Measurements from ENCODE around the gene ATOX1.
"Not testable (repeated sequence)": the region's sequence is repeated elsewhere in the genome, so short reads cannot be mapped to it uniquely, and the experiment has no call there.

ATOX1 gene

GRCh38 chr5:151729597-151729996 is 28.8 kb downstream of the ATOX1 start:
- not testable (repeated sequence) for DNase-seq

- no peak for DNase-seq
Measured at GRCh38 chr5:151724360-151724759, 34.1 kb downstream of the ATOX1 start.

- DNase-seq: no peak
Measured at GRCh38 chr5:151722546-151722945, 35.9 kb downstream of the ATOX1 start.

- DNase-seq: no peak
Measured at GRCh38 chr5:151721812-151722391, 36.5 kb downstream of the ATOX1 start.

GRCh38 chr5:151721087-151721646 is 37.3 kb downstream of the ATOX1 start:
- no peak for DNase-seq

- no peak for DNase-seq
Measured at GRCh38 chr5:151720215-151720614, 38.2 kb downstream of the ATOX1 start.

GRCh38 chr5:151719228-151720000 is 39.0 kb downstream of the ATOX1 start:
- DNase-seq: no peak

- no peak for DNase-seq
Measured at GRCh38 chr5:151718646-151719045, 39.8 kb downstream of the ATOX1 start.

- DNase-seq: no peak
Measured at GRCh38 chr5:151718153-151718552, 40.3 kb downstream of the ATOX1 start.

GRCh38 chr5:151717416-151717815 is 41.0 kb downstream of the ATOX1 start:
- DNase-seq: no peak

- no peak for DNase-seq
Measured at GRCh38 chr5:151709109-151709735, 49.2 kb downstream of the ATOX1 start.

GRCh38 chr5:151708126-151708525 is 50.3 kb downstream of the ATOX1 start:
- DNase-seq: no peak

GRCh38 chr5:151707567-151707966 is 50.9 kb downstream of the ATOX1 start:
- no peak for DNase-seq

GRCh38 chr5:151706906-151707305 is 51.5 kb downstream of the ATOX1 start:
- DNase-seq: no peak

GRCh38 chr5:151703780-151704179 is 54.7 kb downstream of the ATOX1 start:
- DNase-seq: no peak

GRCh38 chr5:151703227-151703626 is 55.2 kb downstream of the ATOX1 start:
- no peak for DNase-seq

- no peak for DNase-seq
Measured at GRCh38 chr5:151700820-151701219, 57.6 kb downstream of the ATOX1 start.

GRCh38 chr5:151700296-151700695 is 58.1 kb downstream of the ATOX1 start:
- no peak for DNase-seq

GRCh38 chr5:151699071-151699901 is 59.1 kb downstream of the ATOX1 start:
- no peak for DNase-seq

GRCh38 chr5:151698081-151698480 is 60.4 kb downstream of the ATOX1 start:
- not testable (repeated sequence) for DNase-seq

GRCh38 chr5:151697452-151697851 is 61.0 kb downstream of the ATOX1 start:
- DNase-seq: no peak

GRCh38 chr5:151696470-151697061 is 61.9 kb downstream of the ATOX1 start:
- no peak for DNase-seq

- DNase-seq: no peak
Measured at GRCh38 chr5:151695464-151695863, 63.0 kb downstream of the ATOX1 start.

Data from NCI-H2029 treated with DMSO at 0.1 percent for 48 hours (cell line).